Measurements from ENCODE around the gene DCLK1. TPM values are rescaled to one million over a fixed set of nuclear protein-coding genes. Genes with fewer than 3 reads are reported as not detected.

Gene DCLK1
- total RNA-seq, 6 experiments from 2014 or later = 0.07 to 0.12 (median 0.10) TPM; not detected in 2

DNA sequence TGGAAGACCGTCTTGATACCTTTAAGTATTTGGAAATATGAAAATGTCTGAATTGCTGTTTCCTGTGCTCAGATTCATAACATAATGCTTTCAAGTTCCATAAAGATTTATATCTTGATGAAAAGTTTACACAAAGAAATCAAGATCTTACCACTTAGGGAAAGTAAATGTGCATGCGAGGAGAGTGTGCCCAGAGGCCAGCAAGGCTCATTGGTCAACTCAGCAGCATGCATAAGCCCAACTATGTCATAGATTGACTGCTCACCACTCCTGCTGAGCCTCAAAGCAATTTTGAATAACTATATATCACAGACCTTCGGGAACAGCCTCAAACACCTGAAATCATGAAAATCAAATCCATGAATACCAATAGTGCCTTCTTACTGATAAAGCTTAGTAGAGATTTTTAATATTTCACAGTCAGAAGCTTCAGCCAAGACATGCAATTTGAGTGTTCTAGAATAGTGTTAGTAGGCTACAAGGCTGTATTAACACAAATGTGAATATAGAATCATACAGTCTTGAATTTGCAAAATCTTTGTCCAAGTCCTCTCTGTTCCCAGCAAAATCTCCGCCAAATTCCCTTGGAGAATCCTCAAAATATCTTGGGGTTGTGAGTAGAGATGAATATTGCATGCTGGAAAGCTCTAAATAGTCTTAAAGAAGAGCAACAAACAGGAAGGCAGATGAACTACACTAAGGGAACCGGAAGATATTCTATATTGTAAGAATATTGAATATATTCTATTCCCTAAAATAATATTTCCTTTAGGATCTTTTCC lies 124.1 kb downstream of the DCLK1 start:
- ATAC-seq (no peak), DNase-seq (no peak)
- intact Hi-C loops (cut with DNase I) = no loop called here
- Histone ChIP-seq H3K4me3 (no peak overlapping the region), H3K9me3 (no peaks in the 10 kb centered on the region), H3K36me3 (no peaks in the 10 kb centered on the region), H3K4me1 (no peaks in the 10 kb centered on the region), H3K27ac (no peak overlapping the region), H3K27me3 (no peaks in the 10 kb centered on the region)
- no peak for TF ChIP-seq POLR2A (IDR thresholded peaks at IDR 0.05)
- no peak for TF ChIP-seq CTCF (IDR thresholded peaks at IDR 0.05)
- WGBS (ENCODE audit: insufficient coverage, low coverage, low lambda C conversion rate, missing lambda C conversion rate) = 38% methylated on average over 5 of the region's 5 CpGs

DNA sequence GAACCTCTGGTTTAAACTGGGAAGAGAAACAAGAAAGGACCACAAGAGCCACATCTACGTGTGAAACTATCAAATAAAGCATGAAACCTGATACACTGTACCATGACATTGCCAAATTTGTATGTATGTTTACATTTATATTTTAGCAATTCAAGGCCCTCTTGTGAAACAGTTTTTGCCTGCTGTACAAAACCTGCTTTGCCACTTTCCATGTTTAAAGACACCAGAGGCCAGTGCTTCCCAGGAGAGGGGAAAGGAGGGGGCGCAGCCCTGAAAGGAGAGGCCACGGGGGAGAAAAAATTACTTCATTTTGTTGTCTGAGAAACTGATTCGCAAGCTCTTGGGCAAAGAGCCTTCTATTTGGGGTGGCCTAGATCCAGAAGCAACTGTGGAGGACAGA lies 124.8 kb downstream of the DCLK1 start:
- Histone ChIP-seq H3K4me3 (no peak overlapping the region), H3K27me3 (no peaks in the 10 kb centered on the region), H3K4me1 (no peaks in the 10 kb centered on the region), H3K36me3 (no peaks in the 10 kb centered on the region), H3K9me3 (no peaks in the 10 kb centered on the region), H3K27ac (no peak overlapping the region)
- intact Hi-C loops (cut with DNase I) = no loop called here
- WGBS (ENCODE audit: insufficient coverage, low coverage, low lambda C conversion rate, missing lambda C conversion rate) = 42% methylated on average over 4 of the region's 4 CpGs
- ATAC-seq (no peak), DNase-seq (no peak)
- no peak for TF ChIP-seq CTCF (IDR thresholded peaks at IDR 0.05)

DNA sequence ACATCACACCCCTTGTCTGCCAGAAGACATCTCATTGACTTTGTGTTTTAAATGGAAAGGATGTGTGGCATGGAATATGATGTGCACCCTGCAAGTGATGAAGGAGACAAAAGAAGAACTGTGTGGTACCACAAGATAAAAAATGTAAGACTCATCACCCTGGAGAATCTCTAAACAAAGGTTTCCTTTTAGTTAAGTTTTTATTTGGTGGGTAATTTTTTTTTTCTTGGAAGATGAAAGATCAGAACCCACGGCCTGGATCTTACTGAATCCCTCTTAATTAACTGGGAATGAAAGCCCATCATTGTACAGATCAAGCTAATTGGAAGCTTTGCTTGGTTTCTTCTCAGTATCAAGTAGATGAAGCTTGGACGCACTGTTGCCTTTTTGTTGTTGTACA lies 129.6 kb downstream of the DCLK1 start:
- no peaks in the 10 kb centered on the region for H3K36me3 ChIP-seq
- H3K4me3 ChIP-seq = no peak overlapping the region
- no peaks in the 10 kb centered on the region for H3K27me3 ChIP-seq
- H3K4me1 ChIP-seq = no peaks in the 10 kb centered on the region
- DNase-seq (no peak), ATAC-seq (no peak)
- WGBS (ENCODE audit: insufficient coverage, low coverage, low lambda C conversion rate, missing lambda C conversion rate) = 42% methylated on average over 2 of the region's 2 CpGs
- intact Hi-C loops (cut with DNase I) = no loop called here
- TF ChIP-seq POLR2A (IDR thresholded peaks at IDR 0.05) (no peak), CTCF (IDR thresholded peaks at IDR 0.05) (no peak)
- H3K9me3 ChIP-seq = no peaks in the 10 kb centered on the region
- no peak overlapping the region for H3K27ac ChIP-seq

DNA sequence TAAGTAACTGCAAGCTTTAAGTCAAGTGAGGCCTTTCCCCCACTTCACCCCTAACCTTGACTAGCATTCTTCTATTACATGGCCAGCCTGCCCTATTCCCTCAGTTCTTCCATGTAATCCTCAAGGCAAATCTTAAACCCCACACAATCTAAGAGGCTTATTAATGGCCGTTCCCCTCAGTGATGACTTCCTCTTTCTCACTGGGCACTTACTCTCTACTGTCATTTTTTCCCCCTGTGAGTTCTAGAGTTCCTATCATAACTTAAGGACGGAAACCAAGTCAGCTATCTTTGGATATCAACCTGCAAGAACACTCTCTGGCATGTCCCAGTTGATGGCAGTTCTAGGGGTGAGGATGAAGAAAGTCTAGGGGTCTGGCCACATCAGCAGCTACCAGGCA lies 131.2 kb downstream of the DCLK1 start:
- no peaks in the 10 kb centered on the region for H3K36me3 ChIP-seq
- ATAC-seq (no peak), DNase-seq (no peak)
- 49% methylated on average over 2 of the region's 2 CpGs for WGBS (ENCODE audit: insufficient coverage, low coverage, low lambda C conversion rate, missing lambda C conversion rate)
- H3K27me3 ChIP-seq = no peaks in the 10 kb centered on the region
- H3K27ac ChIP-seq = no peak overlapping the region
- no peak overlapping the region for H3K4me3 ChIP-seq
- no peak for TF ChIP-seq POLR2A (IDR thresholded peaks at IDR 0.05)
- no peak for TF ChIP-seq CTCF (IDR thresholded peaks at IDR 0.05)
- H3K4me1 ChIP-seq = no peaks in the 10 kb centered on the region
- no peaks in the 10 kb centered on the region for H3K9me3 ChIP-seq
- intact Hi-C loops (cut with DNase I) = no loop called here

Data from right lobe of liver (tissue), 6 donors.